Measurements from ENCODE around the gene AKAP9.
"Not testable (repeated sequence)": the region's sequence is repeated elsewhere in the genome, so short reads cannot be mapped to it uniquely, and the experiment has no call there.

AKAP9 gene

DNA sequence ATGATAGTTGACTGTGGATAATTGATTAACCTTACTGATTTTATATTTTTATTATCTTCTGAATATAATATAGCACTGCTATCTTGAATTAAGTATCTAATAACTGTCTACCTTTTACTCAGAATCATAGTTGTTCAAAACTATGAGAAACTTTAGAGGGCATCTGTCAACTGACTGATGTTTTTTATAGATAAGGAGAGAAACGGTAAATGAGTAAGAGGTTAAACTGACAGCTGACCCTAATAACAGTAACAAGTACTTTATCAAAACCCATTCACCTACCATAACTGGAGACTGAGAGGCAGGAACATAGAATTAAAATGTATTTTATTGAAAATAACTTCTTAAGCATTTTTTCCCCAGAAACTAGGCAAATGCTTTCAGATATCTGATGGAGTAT, 131.5 kb downstream of the AKAP9 start:
- DNase-seq = no peak

DNA sequence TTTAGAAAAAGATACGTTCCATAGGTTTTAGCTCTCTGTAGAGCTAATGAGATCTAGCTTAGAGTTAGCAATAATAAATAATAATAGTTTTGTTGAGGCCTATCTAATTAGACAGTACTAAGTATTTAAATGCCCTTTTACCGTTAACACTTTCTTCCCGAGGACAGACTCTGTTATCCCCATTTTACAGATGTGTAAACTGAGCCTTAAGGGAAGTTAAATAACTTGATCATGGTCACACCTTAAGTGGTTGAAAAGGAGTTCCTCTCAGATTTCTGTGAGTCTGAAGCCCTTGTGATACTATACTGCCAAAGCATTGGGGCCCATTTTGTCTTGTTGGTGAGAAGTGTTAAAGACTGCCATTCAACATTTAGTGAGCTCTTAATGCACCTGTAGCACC, 132.0 kb downstream of the AKAP9 start:
- no peak for DNase-seq

DNA sequence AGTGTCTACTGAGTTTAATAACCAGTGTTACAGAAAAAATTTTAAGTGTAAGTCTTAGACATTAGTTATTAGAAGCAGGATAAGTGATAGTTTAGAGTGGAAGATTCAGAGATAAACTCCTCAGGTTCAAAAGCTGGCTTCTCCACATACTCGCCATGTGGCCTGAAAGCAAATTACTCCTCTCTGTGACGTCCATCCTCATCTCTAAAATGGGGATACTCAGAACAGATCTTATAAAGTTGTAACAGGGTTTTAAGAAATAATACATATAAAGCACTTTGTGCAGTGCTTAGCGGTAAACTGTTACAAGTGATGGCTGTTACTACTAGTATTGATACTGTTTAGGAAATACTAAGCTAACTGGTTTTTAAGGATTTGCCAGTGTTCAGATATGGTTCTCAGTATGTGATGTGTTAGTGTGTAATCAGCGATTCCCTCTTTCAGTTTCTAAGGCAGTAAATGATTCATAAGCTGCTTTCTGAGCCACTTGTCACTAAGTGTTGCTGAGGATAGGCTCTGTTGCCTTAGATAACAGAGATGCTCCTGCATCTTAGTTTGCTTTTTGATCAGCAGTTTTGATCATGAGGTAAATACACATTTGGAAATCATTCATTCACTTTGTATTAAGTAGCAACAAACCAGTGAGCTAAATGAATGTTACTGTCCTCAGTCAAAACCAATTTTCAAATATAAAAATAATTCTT, 134.9 kb downstream of the AKAP9 start:
- no peak for DNase-seq

DNA sequence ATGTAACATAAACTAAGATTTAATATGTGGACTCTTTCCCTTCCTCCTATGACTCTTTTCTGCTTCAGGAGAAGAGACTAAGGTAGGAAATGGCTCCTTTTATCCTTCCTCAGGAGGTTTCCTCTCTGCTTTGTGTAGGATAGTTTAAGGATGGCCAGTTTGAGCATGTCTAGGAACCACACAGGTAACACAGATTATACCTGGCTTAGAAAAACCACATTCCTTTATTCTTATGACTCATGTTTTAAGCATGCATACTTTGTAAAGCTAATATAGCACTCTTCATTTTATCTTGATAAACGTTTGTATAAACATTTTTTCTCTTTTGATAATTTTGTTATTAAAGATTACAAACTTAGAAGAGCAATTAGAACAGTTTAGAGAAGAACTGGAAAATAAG, 135.8 kb downstream of the AKAP9 start:
- no peak for DNase-seq

DNA sequence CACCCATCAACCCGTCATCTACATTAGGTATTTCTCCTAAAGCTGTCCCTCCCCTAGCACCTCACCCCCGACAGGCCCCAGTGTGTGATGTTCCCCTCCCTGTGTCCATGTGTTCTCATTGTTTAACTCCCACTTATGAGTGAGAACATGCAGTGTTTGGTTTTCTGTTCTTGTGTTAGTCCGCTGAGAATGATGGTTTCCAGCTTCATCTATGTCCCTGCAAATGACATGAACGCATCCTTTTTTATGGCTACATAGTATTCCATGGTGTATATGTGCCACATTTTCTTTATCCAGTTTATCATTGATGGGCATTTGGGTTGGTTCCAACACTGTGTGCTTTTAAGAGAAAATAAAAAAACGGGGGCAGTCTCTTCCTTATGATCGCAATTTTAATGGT, 143.3 kb downstream of the AKAP9 start:
- not testable (repeated sequence) for DNase-seq

DNA sequence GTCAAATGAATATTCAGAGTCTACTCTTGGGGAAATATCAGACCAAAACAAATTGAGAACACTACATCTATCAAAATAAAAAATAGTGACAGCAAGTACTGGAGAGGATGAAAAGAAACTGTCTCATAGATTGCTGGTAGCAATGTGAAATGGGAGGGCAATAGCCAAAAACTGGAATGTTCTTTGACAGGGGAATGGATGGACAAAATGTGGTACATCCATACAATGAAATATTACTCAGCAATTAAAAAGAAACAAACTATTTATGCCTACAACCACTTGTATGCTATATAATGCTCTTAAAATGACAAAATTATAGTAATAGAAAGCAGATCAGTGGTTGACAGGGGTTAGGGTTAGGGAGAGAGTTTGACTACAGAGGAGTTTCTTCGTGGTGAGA, 147.6 kb downstream of the AKAP9 start:
- DNase-seq = no peak

DNA sequence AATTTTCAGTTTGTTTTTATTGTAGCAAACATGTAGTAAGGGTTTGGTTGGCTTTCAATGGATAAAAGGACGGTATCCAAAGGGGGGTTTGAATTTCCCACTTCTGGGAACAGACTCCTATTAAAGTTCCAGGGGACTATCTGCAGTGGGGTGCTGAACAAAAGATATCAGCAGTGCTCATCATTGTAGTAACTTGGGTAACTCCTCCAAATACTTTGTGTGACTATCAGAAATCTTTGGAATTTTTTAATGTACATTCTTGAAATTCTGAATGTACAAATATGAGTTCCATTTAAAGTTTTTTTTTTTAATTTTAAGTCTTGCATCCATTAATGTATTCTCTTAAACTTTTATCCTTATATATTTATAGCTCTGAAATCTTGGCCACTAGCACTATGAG, 151.5 kb downstream of the AKAP9 start:
- no peak for DNase-seq

DNA sequence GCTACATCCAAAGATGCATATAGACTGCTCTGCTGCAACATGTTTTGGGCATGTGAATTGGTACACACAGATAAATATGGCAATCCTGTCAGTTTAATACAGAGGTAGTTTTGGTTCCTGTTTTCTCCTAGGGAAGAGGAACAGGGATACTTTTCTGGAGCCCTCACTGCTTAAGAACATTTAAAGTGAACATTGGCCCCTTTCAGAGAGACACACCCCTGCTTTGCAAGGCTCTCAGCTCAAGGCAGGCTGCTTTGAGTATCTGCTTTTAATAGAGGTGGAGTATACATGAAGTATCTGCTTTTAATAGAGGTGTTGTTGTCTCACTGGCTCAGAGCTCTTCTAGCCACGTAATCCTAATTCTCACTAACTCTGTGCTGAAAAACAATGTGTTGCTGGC, 154.7 kb downstream of the AKAP9 start:
- no peak for DNase-seq

DNA sequence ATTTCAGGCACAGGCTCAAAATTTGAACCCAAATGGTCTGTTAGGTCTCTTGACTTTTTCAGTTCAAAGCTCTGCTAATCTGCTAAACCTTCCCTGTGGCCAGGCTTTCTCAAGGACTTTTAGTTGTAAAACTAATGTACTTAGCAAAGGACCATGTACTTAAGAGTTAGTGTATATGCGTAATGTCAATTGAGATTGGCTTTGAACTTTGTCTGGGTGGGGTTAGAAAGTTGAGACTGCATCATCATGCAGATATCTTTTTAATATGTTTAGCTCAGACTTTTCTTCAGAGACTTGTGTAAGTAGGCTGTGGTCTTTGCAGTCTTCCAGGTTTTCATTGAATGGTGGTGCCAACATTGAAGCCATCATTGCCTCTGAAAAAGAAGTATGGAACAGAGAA, 159.9 kb downstream of the AKAP9 start:
- no peak for DNase-seq

DNA sequence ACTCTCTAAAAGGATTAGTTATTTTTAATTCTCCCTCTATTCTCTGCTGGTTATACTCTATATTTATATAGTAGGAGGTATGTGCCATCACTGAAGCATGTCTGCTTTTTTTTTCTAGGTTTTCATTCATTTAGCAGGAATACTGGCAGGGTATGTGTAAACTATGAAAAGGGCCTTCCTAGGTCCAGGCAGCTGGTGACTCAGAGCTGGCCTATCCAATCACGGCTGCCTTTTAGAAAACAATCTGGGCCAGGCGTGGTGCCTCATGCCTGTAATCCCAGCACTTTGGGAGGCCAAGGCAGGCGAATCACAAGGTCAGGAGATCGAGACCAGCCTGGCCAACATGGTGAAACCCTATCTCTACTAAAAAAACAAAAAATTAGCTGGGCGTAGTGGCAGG, 162.2 kb downstream of the AKAP9 start:
- not testable (repeated sequence) for DNase-seq

DNA sequence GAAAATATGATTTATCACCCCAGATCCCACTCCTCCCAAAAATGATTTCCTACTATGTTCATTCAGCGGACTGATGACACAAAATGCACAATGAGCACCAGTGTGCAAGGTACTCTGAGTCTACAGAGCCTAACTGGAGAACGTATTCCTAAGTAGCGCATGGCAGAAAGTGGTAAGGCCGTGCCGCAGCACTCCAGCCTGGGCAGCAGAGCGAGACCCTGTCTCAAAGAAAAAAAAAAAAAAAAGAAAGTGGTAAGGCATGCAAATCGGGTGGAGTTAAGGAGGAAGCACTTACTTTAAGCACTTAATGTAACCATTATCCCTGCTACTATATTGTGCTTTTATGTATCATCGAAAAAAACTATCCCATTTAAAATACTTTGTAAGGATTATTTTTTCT, 168.2 kb downstream of the AKAP9 start:
- DNase-seq = no peak

DNA sequence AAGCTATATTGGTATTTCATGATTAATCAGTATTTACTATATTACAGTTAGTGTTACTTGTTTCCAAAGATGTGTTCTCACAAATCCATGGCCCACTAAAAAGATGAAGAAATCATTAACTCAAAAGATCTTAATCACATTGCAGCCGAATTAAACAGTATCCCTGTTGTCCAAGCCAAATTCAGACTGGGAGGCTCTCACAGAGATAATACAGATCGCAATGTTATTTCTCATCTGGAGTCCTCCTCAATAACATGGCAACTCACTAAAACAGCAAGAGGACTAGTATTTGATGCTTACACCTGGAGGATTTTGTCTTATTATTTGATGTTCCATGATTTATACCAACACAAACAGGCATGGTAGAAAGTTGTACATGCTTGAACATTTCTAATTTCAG, 170.2 kb downstream of the AKAP9 start:
- no peak for DNase-seq

DNA sequence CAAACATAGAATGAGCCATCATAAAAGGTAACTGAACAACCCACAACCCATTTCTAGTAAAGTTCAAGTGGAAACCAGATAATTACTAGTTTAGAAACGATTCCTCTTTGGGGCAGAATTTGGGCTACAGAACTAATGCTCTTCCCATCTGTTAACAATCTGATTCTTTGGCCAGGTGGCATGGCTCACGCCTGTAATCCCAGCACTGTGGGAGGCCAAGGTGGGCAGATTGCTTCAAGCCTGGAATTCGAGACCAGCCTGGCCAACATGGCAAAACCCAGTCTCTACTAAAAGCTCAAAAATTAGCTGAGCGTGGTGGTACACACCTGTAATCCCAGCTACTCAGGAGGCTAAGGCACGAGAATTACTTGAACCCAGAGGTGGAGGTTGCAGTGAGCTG, 175.2 kb downstream of the AKAP9 start:
- no peak for DNase-seq

DNA sequence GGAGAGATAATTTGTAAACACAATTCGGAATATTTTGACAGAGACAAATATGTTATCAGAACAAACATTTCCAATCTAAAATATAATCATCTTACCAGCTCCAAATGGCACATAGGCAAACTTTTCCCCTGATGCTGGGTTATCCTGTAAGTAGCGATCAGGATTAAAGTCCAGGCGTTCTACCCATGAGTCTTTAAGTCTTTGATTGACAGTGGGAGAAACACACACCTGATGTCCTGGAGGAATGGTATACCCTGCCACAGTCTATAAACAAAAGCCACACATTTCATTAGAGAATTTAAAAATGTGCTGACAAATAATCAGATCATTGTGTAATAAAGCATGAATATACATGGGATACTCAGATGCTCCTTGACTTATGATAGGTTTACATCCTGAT, 176.3 kb downstream of the AKAP9 start:
- DNase-seq = no peak

DNA sequence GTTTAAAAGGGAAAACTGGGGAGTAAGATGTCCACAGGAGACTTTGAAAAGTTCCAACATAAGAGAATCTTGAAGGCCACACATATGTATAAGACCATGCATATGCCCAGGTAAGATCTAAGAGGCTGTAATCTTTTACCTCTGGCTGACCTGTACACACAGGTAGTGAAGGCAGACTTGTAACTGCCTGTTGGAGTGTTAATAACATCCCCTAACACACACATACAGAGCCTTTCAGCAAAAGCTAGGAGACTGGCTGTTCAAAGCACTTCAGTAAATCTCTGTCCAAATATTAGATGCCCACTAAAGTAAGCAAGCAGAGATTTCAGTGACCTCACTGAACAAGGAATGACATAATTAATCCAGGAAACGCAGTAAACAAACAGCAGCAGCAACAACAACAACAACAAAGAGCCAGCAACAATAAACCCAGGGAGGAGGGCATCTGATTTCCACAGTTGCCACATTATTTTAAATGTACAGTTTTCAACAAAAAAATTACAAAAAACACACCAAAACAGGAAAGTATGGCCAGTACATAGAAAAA, 178.6 kb downstream of the AKAP9 start:
- DNase-seq = no peak

DNA sequence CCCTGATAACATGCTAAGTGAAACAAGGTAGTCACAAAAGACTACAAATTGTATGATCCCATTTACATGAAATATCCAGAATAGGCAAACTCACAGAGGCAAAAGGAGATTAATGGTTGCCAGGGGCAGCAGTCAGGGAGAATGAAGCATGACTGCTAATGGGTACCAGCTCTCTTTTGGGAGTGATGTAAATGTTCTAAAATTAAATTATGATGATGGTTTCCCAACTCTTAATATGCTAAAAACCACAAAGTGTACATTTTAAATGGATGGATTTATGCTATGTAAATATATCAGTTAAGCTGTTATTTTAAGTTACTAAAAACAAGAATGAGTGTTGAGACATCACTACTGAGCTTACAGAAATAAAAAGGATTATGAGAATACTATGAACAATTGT, 181.0 kb downstream of the AKAP9 start:
- no peak for DNase-seq

DNA sequence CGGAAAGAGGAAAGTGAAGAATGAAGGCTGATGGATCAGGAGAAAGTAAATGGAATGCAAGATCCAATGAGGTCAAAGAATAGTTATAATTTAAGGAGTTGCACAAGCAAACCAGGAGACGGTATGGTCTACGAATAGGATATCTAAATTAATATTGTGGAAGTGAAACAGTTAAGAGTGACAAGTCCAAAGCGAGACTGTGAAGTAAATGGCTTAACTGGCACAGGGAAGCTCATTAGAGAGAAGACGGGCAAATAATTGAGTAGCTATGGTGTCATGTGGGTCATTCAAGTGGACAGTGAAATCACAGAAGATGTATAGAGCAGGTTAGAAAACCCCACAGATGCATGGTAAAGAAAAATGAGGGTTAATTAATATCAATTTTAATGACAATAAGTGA, 190.4 kb downstream of the AKAP9 start:
- DNase-seq = no peak

DNA sequence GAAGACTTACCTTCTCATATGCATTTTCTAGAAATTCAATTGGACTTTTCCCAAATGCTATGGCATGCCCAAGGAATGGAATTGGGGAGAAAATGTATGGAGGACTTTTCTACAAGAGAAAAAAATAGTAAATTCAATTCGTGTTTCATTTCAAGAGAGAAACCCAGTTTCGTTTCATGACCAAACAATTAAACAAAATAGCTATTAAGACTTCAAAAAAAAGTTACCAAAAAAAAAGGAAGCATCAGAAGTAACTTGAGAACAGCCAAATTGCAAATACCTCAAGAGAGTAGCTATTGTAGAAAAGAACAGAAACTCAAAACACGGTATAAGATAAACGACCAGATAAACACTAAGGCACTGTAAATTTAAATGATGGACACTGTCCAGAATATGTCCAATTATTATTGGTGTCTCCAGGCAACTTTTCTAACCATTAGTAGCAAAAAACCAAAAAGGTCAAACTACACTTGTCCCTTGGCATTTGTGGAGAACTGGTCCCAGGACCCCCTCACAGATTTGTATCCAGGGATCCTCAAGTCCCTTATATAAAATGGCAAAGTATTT, 191.2 kb downstream of the AKAP9 start:
- no peak for DNase-seq

DNA sequence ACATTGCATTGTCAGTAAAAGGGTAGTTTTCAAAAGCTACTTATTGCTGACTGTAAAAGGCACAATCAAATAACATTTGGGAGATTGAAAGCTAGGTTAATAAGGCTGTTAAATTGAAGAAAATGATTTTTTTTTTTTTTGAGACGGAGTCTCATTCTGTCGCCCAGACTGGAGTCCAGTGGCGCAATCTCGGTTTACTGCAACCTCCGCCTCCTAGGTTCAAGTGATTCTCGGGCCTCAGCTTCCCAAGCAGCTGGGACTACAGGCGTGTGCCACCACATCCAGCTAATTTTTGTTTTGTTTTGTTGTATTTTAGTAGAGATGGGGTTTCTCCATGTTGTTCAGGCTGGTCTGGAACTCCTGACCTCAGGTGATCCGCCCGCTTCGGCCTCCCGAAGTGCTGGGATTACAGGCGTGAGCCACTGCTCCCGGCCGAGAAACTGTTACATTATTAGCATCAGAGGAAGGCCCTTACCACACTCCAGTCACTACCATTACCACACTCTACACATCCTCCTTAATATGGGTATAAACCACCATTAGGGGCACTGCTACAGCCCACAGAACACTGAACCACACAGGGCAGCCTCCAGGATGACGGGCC, 192.6 kb downstream of the AKAP9 start:
- DNase-seq = no peak

DNA sequence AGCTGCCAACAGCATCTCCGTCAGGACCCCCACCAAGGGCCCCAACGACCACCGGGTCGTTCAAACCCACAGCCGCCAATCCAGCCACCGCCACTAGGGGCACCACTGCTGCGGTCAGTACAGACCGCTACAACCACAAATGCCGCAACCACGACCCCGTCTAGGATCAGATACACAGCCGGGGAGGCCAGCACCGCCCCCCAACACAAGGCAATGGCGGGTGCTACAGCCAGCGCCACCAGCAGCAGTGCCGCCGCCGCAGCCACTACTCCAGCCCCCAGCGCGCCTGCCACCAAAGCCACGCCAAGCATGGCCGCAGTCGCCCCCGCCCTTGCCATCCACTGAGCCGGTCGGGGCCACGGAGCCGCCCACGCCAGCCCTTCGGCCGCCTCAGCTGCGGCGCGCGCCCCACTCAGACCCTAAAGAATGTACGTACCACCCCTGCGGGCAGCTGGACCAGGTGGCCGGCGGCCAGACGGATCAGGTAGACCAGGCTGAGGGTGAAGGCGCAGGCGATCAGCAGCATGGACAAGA, 193.1 kb downstream of the AKAP9 start:
- peak; percentile 77 for DNase-seq

DNA sequence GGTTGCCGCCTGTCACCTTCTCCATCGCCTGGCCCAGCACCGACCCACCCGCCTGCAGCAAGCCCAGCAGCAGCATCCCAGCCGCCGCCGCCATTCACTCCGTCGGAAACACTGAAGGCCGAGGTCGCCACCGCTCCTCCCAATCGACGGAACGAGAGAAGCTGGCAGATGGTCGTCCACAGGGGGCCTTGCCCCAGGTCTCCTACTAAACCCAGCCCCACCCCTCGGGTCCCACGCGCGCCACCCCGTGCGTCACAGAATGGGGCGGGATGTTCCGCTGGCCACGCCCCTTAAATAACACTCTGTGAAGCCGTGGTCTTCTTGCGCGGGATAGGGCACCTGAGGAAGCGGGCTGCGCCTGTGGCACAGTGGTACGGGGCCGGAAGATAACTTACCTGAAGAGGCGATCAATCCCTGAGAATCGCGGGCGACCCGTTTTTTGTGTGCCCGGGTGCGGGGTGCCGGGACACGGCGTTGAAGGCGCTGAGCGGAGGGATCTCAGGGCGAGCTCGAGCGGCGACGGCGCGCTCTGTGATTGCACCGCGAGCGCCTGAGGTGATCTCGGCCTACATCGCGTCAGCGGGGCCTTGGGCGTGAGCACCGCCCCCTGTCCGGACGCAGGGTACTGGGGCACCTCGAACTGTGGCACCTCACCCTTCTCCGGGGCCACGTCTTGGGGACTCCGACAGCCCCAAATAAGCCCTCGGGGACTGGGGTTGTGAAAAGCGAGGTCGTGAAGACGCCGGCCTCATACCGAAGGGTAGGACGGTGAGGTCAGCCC, 193.8 kb downstream of the AKAP9 start, which contains the start of gene CYP51A1:
Gene CYP51A1, minus strand, starts transcription at position 207 of the 781 bp plus-strand sequence. Its CDS starts 113 bp downstream, at position 94.
- peak; percentile 95 for DNase-seq

DNA sequence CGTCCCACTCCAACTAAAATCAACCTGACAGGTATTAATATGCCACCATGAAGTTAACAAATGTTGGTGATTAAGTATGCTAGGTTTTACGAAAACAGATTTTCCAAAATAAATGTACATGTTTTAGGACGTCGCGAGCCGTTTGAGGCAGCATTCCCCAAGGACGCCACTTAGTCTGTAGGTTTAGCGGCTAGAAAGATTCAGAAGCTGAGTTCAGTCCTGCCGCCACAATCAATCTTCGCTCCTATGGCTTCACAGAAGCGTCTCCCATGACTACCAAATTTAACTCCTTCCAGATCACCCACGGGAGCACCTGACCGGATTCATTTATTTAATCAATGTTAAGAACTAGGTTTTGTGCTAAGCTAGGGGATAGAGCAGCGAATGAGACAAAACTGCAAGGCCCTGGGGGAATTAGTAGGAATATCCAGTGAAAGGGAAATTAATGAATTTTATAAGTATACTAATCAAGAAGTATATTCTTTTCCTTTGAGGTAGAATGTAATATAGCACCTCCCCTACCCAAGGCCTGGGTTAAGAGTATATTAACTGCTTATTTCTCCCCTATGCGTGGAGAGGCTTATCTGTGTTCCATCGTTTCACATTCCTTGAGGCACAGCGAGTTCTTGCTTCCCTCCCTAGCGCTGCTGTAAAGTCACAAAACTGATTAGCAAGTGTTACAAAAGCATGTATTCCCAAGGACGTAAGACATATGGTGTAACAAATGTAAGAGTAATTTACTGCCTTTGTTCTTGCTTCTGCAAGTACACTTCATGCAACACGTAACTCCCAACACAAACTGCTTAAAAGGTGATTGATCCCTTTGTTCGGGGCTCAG, 194.6 kb downstream of the AKAP9 start:
- no peak for DNase-seq

All from CD4-positive, alpha-beta T cell treated with Interleukin-21 for 1 hour (primary cell).